Right lobe of liver (tissue), 6 donors: Measurements from ENCODE around the gene SLC17A8. TPM values are rescaled to one million over a fixed set of nuclear protein-coding genes. Genes with fewer than 3 reads are reported as not detected.

Source experiments
- ATAC-seq, 4 donors: fragments of 200-7000 bp; cut with Tn5 transposase; one replicate each; pipeline ENCODE4 v1.9.1; 2020; ENCODE audit warnings: mild to moderate bottlenecking in 4 of 4, moderate library complexity in 4 of 4
- DNase-seq, 3 donors: peaks; one replicate each; pipeline ENCODE4 v3.0.0-alpha.2; 2020
- H3K27ac ChIP-seq, 3 donors: fragments of 200-600 bp; one replicate each; pipeline ENCODE4 v1.8.0; 2022
- H3K27me3 ChIP-seq, 2 donors: fragments of 200-600 bp; one replicate each; pipeline ENCODE4 v1.8.0; 2022
- H3K36me3 ChIP-seq, 4 donors: fragments of 200-600 bp; sonication (generic) in 1 of 4; one replicate each; pipeline versions ENCODE4 v1.5.1 to v1.8.0; 2017 to 2022; ENCODE audit warnings: control low read depth in 1 of 4
- H3K4me1 ChIP-seq, 4 donors: fragments of 200-600 bp; sonication (generic) in 1 of 4; one replicate each; pipeline versions ENCODE4 v1.5.1 to v1.8.0; 2017 to 2022; ENCODE audit warnings: control low read depth in 1 of 4
- H3K4me3 ChIP-seq, 3 donors: fragments of 200-600 bp; one replicate each; pipeline ENCODE4 v1.8.0; 2022
- H3K9me3 ChIP-seq, 4 donors: fragments of 200-600 bp; sonication (generic) in 1 of 4; one replicate each; pipeline versions ENCODE4 v1.5.1 to v1.8.0; 2017 to 2022; ENCODE audit warnings: control low read depth in 1 of 4
- POLR2A ChIP-seq: fragments of 450-650 bp; IDR thresholded peaks from one replicate; pipeline ENCODE4 v1.6.1; 2017; ENCODE audit warnings: antibody characterized with exemption, mild to moderate bottlenecking
- WGBS: methylation state at CpG from one replicate; pipeline ENCODE4 v1.1.6; 2018; ENCODE audit warnings: low coverage, low lambda C conversion rate; ENCODE audit not compliant: insufficient coverage; ENCODE audit errors: missing lambda C conversion rate; 5-methylcytosine and 5-hydroxymethylcytosine counted together
- intact Hi-C, 2 donors: fragments of 100-400 bp; cut with DNase I; formaldehyde crosslinking; loops; one replicate each; pipeline versions ENCODE4 v1.11.2 to v1.14.1; 2022
- total RNA-seq, 6 experiments: library from RNA; depleted of rRNA in 2 of 6; stranded (reverse); fragments of >200 nt in 2 of 6; fragmentation: NEBNext Ultra II Directional in 3 of 6; extraction: Animal tissue kit (Norgen Biotek cat#: 25700) in 3 of 6; gene quantifications; one replicate each; pipeline versions ENCODE4 v1.1.0 to v1.2.4, GENCODE V29; 2016 to 2023
- TF ChIP-seq, protein P1 (sequence below), 4 donors: fragments of 200-600 bp in 3 of 4; fragments of 450-650 bp in 1 of 4; IDR thresholded peaks; one replicate each; pipeline versions ENCODE4 v1.5.1 to v1.8.0; 2016 to 2022; ENCODE audit warnings: antibody characterized with exemption in 4 of 4, mild to moderate bottlenecking in 2 of 4
- donor health status: DM: no; HTN: yes; CAD: no.
- donor health status: DM: no; HTN: no; CAD: no.
- donor health status: DM: no; HTN: no; CAD: no.
- donor health status: DM: no; HTN: yes; CAD: no.
- donor health status: DM: no; HTN: yes; CAD: no.

SLC17A8 gene
- total RNA-seq, 6 experiments from 2014 or later: 0.06 to 0.51 (median 0.23) TPM

DNA sequence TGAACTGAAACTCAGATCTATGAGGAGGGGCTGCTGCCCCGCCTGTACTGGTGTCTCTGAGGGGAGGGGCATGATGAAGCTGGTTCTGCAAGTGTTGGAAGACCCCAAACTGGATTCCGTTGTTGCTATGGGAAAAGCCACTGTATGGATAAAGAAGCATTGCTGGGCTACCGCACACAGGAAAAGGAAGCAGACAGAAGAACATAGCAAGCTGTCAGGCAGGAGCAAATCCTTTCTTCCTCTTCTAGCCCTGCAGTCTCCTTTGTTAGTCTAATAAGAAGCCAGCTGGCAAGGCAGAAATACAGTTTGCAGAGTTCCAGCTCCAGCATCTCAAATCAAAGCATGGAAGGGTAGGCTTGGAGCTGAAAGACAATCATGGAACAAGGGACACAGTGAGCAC lies 90.5 kb downstream of the SLC17A8 start:
- Histone ChIP-seq H3K27ac (no peak overlapping the region), H3K9me3 (no peaks in the 10 kb centered on the region), H3K36me3 (no peaks in the 10 kb centered on the region), H3K4me1 (peaks cover 0 to 34% (median 7%) of the 10 kb centered on the region in 4 donors), H3K4me3 (no peak overlapping the region), H3K27me3 (no peaks in the 10 kb centered on the region)
- ATAC-seq: peak in 1 of 4 donors; percentile 29
- no peak for DNase-seq
- WGBS: 35% methylated on average over 3 of the region's 3 CpGs
- no peak for TF ChIP-seq POLR2A
- TF ChIP-seq, protein P1, sequence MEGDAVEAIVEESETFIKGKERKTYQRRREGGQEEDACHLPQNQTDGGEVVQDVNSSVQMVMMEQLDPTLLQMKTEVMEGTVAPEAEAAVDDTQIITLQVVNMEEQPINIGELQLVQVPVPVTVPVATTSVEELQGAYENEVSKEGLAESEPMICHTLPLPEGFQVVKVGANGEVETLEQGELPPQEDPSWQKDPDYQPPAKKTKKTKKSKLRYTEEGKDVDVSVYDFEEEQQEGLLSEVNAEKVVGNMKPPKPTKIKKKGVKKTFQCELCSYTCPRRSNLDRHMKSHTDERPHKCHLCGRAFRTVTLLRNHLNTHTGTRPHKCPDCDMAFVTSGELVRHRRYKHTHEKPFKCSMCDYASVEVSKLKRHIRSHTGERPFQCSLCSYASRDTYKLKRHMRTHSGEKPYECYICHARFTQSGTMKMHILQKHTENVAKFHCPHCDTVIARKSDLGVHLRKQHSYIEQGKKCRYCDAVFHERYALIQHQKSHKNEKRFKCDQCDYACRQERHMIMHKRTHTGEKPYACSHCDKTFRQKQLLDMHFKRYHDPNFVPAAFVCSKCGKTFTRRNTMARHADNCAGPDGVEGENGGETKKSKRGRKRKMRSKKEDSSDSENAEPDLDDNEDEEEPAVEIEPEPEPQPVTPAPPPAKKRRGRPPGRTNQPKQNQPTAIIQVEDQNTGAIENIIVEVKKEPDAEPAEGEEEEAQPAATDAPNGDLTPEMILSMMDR (IDR thresholded peaks at IDR 0.05): no peak
- intact Hi-C loops: no loop called here

GRCh38 chr12:100448656-100449055 lies 91.8 kb downstream of the SLC17A8 start:
- TF ChIP-seq POLR2A: no peak
- TF ChIP-seq, protein P1 (IDR thresholded peaks at IDR 0.05): no peak
- intact Hi-C loops: no loop called here
- Histone ChIP-seq H3K36me3 (no peaks in the 10 kb centered on the region), H3K4me1 (peaks cover 0 to 22% (median under 1%) of the 10 kb centered on the region in 4 donors), H3K27ac (no peak overlapping the region), H3K4me3 (no peak overlapping the region), H3K27me3 (no peaks in the 10 kb centered on the region), H3K9me3 (no peaks in the 10 kb centered on the region)
- 80% methylated on average over 1 of the region's 1 CpG for WGBS
- no peak for DNase-seq
- ATAC-seq: no peak

- no peak for DNase-seq
- 49% methylated on average over 3 of the region's 3 CpGs for WGBS
- no peak for ATAC-seq
- peaks cover 0 to 6% (median 0%) of the 10 kb centered on the region in 4 donors for H3K4me1 ChIP-seq
- no peaks in the 10 kb centered on the region for H3K27me3 ChIP-seq
- H3K4me3 ChIP-seq: no peak overlapping the region
- no peak overlapping the region for H3K27ac ChIP-seq
- H3K36me3 ChIP-seq: no peaks in the 10 kb centered on the region
- intact Hi-C loops: no loop called here
- no peak for TF ChIP-seq POLR2A
- TF ChIP-seq, protein P1 (IDR thresholded peaks at IDR 0.05): no peak
- no peaks in the 10 kb centered on the region for H3K9me3 ChIP-seq
These were observed 93.9 kb downstream of the SLC17A8 start for GRCh38 chr12:100450735-100451134.

GRCh38 chr12:100453951-100454350 lies 97.1 kb downstream of the SLC17A8 start:
- no peak overlapping the region for H3K27ac ChIP-seq
- intact Hi-C loops: no loop called here
- no peaks in the 10 kb centered on the region for H3K9me3 ChIP-seq
- no peaks in the 10 kb centered on the region for H3K4me1 ChIP-seq
- no peaks in the 10 kb centered on the region for H3K27me3 ChIP-seq
- DNase-seq (no peak), ATAC-seq (peak in 2 of 4 donors; percentile 37 to 47)
- TF ChIP-seq, protein P1 (IDR thresholded peaks at IDR 0.05): no peak
- no peak for TF ChIP-seq POLR2A
- H3K36me3 ChIP-seq: no peaks in the 10 kb centered on the region
- H3K4me3 ChIP-seq: no peak overlapping the region
- 42% methylated on average over 3 of the region's 3 CpGs for WGBS

DNA sequence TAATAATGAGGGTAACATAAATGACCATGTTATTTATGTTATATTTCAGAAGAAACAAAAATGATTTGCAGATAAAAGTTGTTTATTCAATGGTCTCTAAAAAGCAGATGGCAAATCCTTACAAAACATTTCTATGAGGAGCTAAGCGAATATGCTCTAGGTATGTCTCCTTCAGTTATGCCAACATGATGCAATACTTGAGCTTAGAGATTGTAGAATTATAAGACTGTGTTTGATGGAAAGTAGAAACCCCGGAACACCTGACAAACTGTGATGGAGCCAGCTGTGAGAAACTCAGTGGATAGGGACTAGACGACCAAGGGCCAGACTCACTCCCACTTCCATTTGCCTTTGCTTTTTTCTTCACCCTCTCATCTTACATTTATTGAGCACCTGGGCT lies 99.0 kb downstream of the SLC17A8 start:
- DNase-seq: no peak
- intact Hi-C loops: no loop called here
- H3K36me3 ChIP-seq: no peaks in the 10 kb centered on the region
- WGBS: 52% methylated on average over 3 of the region's 3 CpGs
- no peak overlapping the region for H3K4me3 ChIP-seq
- no peaks in the 10 kb centered on the region for H3K4me1 ChIP-seq
- no peak for ATAC-seq
- no peak overlapping the region for H3K27ac ChIP-seq
- TF ChIP-seq POLR2A: no peak
- TF ChIP-seq, protein P1 (IDR thresholded peaks at IDR 0.05): no peak
- H3K27me3 ChIP-seq: no peaks in the 10 kb centered on the region
- no peaks in the 10 kb centered on the region for H3K9me3 ChIP-seq
